ENCODE results near the gene LRRC55. TPM values are rescaled to one million over a fixed set of nuclear protein-coding genes. Genes with fewer than 3 reads are reported as not detected.
A peak's percentile ranks its signal among the peaks of the same experiment; 100 is the strongest.

Gene LRRC55
- polyA plus RNA-seq, 1 of the 3 experiments (the other 2 are of a cell fraction): not detected

- Histone ChIP-seq H3F3A (replicated peaks; ENCODE audit: insufficient read depth) (no peaks in the 10 kb centered on the region), H3K4me1 (ENCODE audit: control insufficient read depth in 1 of 2, insufficient read depth in 2 of 2, low read depth in 1 of 2, low read length in 1 of 2) (peaks cover 0 to 67% of the 10 kb centered on the region in 2 experiments; a peak in 2 of 4 replicates), H3K4me2 (no peak overlapping the region), H3K36me3 (replicated peaks in 1 of 2; ENCODE audit: control insufficient read depth in 1 of 2, insufficient read depth in 2 of 2, low read length in 1 of 2) (no peaks in the 10 kb centered on the region), H3K9ac (no peak overlapping the region), H3K4me3 (ENCODE audit: low read depth in 2 of 2, low read length in 1 of 2) (no peak overlapping the region), H4K20me1 (ENCODE audit: insufficient read depth) (no peaks in the 10 kb centered on the region), H3K9me2 (no peaks in the 10 kb centered on the region), H3K27me3 (ENCODE audit: insufficient read depth) (no peaks in the 10 kb centered on the region), H3K9me3 (no peaks in the 10 kb centered on the region), H3K79me2 (ENCODE audit: insufficient read depth) (no peaks in the 10 kb centered on the region), H2AFZ (ENCODE audit: low read depth) (no peak overlapping the region), H3K27ac (ENCODE audit: low read depth in 2 of 2, low read length in 1 of 2) (peak overlapping the region in 1 of 2 experiments; percentile 99; a peak in 2 of 4 replicates)
- POLR2A ChIA-PET: interaction anchor here (2.1 kb wide), 1 partner anchor 9 kb away, joined by 7 read pairs; no protein-coding TSS in a partner anchor
- DNase-seq: no peak
- TF ChIP-seq EZH2phosphoT487 (IDR thresholded peaks at IDR 0.05; ENCODE audit: borderline replicate concordance, low read depth) (no peak), CHD2 (IDR thresholded peaks at IDR 0.05; ENCODE audit: low read length, partially characterized antibody) (no peak), FOSL2 (IDR thresholded peaks at IDR 0.05; ENCODE audit: borderline replicate concordance, low read depth) (no peak), RFX5 (IDR thresholded peaks at IDR 0.05; ENCODE audit: low read length) (no peak), EP300 (IDR thresholded peaks at IDR 0.05; ENCODE audit: borderline replicate concordance in 1 of 2, low read depth in 1 of 2, low read length in 1 of 2) (no peak)
- CTCF ChIA-PET: interaction anchor here (2.9 to 10.1 kb wide), 2 partner anchors 95 to 96 kb away, joined by 14 to 90 read pairs; no protein-coding TSS in a partner anchor
These were observed 28.3 kb upstream of the LRRC55 start for GRCh38 chr11:57153448-57153847.

GRCh38 chr11:57154739-57155138 is 27.0 kb upstream of the LRRC55 start:
- Histone ChIP-seq H2AFZ (ENCODE audit: low read depth) (no peak overlapping the region), H3K4me2 (no peak overlapping the region), H3K4me1 (ENCODE audit: control insufficient read depth in 1 of 2, insufficient read depth in 2 of 2, low read depth in 1 of 2, low read length in 1 of 2) (peaks cover 0 to 62% of the 10 kb centered on the region in 2 experiments; a peak in 2 of 4 replicates), H3K9me2 (no peaks in the 10 kb centered on the region), H3K79me2 (ENCODE audit: insufficient read depth) (no peaks in the 10 kb centered on the region), H3F3A (replicated peaks; ENCODE audit: insufficient read depth) (no peaks in the 10 kb centered on the region), H3K9ac (no peak overlapping the region), H3K4me3 (ENCODE audit: low read depth in 2 of 2, low read length in 1 of 2) (no peak overlapping the region), H3K27me3 (ENCODE audit: insufficient read depth) (no peaks in the 10 kb centered on the region), H3K36me3 (replicated peaks in 1 of 2; ENCODE audit: control insufficient read depth in 1 of 2, insufficient read depth in 2 of 2, low read length in 1 of 2) (no peaks in the 10 kb centered on the region), H3K27ac (ENCODE audit: low read depth in 2 of 2, low read length in 1 of 2) (peak overlapping the region in 1 of 2 experiments; percentile 99; a peak in 2 of 4 replicates), H3K9me3 (no peaks in the 10 kb centered on the region), H4K20me1 (ENCODE audit: insufficient read depth) (no peaks in the 10 kb centered on the region)
- POLR2A ChIA-PET: interaction anchor here (0.7 to 2.1 kb wide), 2 partner anchors 10 to 53 kb away, joined by 3 to 7 read pairs; no protein-coding TSS in a partner anchor
- CTCF ChIA-PET: interaction anchor here (0.8 to 2.9 kb wide), 4 partner anchors 9 to 313 kb away, joined by 3 to 14 read pairs (median 4); no protein-coding TSS in a partner anchor
- 47% methylated on average over 2 of the region's 2 CpGs for WGBS (ENCODE audit: low lambda C conversion rate)
- no peak for TF ChIP-seq TAF1 (IDR thresholded peaks at IDR 0.05; ENCODE audit: borderline replicate concordance, low read depth, low read length)
- TF ChIP-seq MEF2A (IDR thresholded peaks at IDR 0.05; ENCODE audit: borderline replicate concordance, low read depth): no peak
- TF ChIP-seq FOXM1 (IDR thresholded peaks at IDR 0.05; ENCODE audit: low read depth): no peak
- TF ChIP-seq IRF3 (IDR thresholded peaks at IDR 0.05; ENCODE audit: low read depth, low read length): no peak
- no peak for TF ChIP-seq RXRA (IDR thresholded peaks at IDR 0.05; ENCODE audit: borderline replicate concordance, low read depth)
- no peak for TF ChIP-seq EZH2phosphoT487 (IDR thresholded peaks at IDR 0.05; ENCODE audit: borderline replicate concordance, low read depth)
- TF ChIP-seq NFIC (IDR thresholded peaks at IDR 0.05; ENCODE audit: borderline replicate concordance): no peak
- TF ChIP-seq GABPA (IDR thresholded peaks at IDR 0.05; ENCODE audit: low read depth): no peak
- no peak for TF ChIP-seq CHD2 (IDR thresholded peaks at IDR 0.05; ENCODE audit: low read length, partially characterized antibody)
- TF ChIP-seq JUND (IDR thresholded peaks at IDR 0.05): no peak
- no peak for TF ChIP-seq SIN3A (IDR thresholded peaks at IDR 0.05; ENCODE audit: borderline replicate concordance, low read depth, low read length)
- no peak for TF ChIP-seq CTCF (IDR thresholded peaks at IDR 0.05)
- TF ChIP-seq PBX3 (IDR thresholded peaks at IDR 0.05): no peak
- TF ChIP-seq GATA2 (CRISPR knock-in tag; IDR thresholded peaks at IDR 0.05): no peak
- TF ChIP-seq, protein P1, sequence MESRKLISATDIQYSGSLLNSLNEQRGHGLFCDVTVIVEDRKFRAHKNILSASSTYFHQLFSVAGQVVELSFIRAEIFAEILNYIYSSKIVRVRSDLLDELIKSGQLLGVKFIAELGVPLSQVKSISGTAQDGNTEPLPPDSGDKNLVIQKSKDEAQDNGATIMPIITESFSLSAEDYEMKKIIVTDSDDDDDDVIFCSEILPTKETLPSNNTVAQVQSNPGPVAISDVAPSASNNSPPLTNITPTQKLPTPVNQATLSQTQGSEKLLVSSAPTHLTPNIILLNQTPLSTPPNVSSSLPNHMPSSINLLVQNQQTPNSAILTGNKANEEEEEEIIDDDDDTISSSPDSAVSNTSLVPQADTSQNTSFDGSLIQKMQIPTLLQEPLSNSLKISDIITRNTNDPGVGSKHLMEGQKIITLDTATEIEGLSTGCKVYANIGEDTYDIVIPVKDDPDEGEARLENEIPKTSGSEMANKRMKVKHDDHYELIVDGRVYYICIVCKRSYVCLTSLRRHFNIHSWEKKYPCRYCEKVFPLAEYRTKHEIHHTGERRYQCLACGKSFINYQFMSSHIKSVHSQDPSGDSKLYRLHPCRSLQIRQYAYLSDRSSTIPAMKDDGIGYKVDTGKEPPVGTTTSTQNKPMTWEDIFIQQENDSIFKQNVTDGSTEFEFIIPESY (IDR thresholded peaks at IDR 0.05; ENCODE audit: borderline replicate concordance, low read depth): no peak
- DNase-seq: no peak

Data from SK-N-SH (cell line).